ENCODE results near the gene CSNK1G1.

Gene CSNK1G1

DNA sequence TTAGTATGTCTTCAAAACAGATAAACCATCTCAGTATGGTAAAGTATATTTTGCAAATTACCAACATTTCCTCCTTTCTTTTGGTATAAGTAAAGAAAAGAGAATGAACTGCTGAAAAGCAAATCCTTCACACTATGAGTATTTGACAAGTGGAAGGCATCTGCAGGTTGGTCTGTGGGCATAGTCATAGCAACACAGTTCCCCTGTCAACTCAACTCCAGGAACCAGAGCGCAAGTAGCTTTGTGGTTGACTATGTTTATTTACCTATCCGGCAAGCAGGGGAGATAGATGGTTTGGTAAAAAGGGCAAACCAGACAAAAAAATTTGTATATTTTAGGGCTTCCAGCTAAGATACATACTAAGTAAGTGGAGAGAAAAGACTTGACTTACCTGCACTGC is 104.9 kb downstream of the CSNK1G1 start:
- H3K9me3 Mint-ChIP-seq = no peaks in the 10 kb centered on the region
- ATAC-seq (no peak), DNase-seq (no peak)
- no peak overlapping the region for H3K4me3 Mint-ChIP-seq
- H3K27me3 Mint-ChIP-seq = no peaks in the 10 kb centered on the region
- peaks cover 27% of the 10 kb centered on the region for H3K36me3 Mint-ChIP-seq (ENCODE audit: low read depth)
- no peak overlapping the region for H3K27ac Mint-ChIP-seq
- H3K4me1 Mint-ChIP-seq = peaks cover 48% of the 10 kb centered on the region

DNA sequence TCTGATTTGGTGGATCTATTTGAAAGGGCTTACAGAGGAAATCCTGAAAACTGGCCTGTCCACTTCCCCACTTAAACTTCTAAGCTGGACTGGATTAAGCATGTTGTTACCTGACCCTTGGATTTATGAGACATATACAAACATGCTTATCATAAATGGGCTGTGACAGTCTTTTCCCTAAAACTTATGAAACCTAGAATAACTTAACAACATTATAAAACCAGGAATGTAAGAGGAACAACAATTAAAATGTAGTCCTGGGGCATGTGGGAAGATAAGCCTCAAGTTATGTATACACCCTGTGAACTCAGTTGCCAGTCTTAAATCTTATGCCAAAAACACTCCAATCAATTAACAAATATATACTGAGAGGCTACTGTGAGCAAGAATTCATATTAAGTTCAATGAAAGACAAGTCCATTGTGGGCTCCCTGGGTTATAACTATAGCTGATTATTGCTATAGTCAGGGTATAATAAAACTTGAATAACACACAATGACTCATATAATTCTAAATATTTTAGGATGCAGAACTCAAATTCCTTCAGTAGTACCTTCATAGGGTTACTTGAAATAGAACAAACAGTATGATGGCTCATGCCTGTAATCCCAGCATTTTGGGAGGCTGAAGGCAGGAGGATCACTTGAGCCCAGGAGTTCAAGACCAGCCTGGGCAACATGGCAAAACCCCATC is 105.9 kb downstream of the CSNK1G1 start:
- no peak overlapping the region for H3K4me3 Mint-ChIP-seq
- no peaks in the 10 kb centered on the region for H3K27me3 Mint-ChIP-seq
- H3K9me3 Mint-ChIP-seq = no peaks in the 10 kb centered on the region
- no peak overlapping the region for H3K27ac Mint-ChIP-seq
- ATAC-seq = no peak
- no peak for DNase-seq
- H3K4me1 Mint-ChIP-seq = peaks cover 45% of the 10 kb centered on the region
- peaks cover 23% of the 10 kb centered on the region for H3K36me3 Mint-ChIP-seq (ENCODE audit: low read depth)

- no peak for ATAC-seq
- Mint-ChIP-seq H3K4me3 (no peak overlapping the region), H3K9me3 (no peaks in the 10 kb centered on the region), H3K4me1 (peaks cover 45% of the 10 kb centered on the region), H3K36me3 (ENCODE audit: low read depth) (peaks cover 23% of the 10 kb centered on the region), H3K27me3 (no peaks in the 10 kb centered on the region), H3K27ac (no peak overlapping the region)
- DNase-seq = no peak
These were observed 106.6 kb downstream of the CSNK1G1 start for GRCh38 chr15:64249406-64249805.

DNA sequence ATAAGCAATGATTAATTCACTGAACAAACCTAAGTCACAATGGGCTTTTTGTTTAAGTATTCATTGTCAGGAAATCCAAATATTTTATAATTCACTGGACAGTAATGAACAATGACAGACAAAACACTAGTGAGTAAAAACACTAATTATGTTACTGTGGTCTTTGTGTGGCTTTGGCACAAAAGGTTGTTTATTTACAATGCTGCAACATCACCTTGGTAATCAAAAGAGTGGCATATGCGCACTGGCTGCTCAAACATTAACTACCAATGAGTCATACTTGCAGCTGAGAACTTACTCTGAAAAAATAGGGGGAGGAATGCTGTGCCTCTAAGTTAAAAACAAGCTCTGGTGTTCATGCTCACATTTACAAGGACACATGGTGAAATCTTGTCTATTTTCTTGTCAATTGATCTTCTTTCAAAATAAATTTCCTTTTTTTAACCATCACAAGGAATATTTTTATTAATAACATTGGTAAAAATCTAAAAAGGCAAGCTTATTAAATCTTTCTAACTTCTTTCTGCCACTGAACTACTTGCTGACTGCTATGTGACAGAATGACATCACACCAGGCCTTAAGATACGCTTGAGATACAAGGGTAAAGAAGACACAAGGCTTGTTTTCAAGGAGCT is 107.9 kb downstream of the CSNK1G1 start:
- Mint-ChIP-seq H3K9me3 (peaks cover 4% of the 10 kb centered on the region), H3K36me3 (ENCODE audit: low read depth) (peaks cover 18% of the 10 kb centered on the region), H3K27ac (peak overlapping the region; percentile 79), H3K27me3 (no peaks in the 10 kb centered on the region), H3K4me3 (no peak overlapping the region), H3K4me1 (peaks cover 47% of the 10 kb centered on the region)
- peak; percentile 70 for ATAC-seq
- no peak for DNase-seq

DNA sequence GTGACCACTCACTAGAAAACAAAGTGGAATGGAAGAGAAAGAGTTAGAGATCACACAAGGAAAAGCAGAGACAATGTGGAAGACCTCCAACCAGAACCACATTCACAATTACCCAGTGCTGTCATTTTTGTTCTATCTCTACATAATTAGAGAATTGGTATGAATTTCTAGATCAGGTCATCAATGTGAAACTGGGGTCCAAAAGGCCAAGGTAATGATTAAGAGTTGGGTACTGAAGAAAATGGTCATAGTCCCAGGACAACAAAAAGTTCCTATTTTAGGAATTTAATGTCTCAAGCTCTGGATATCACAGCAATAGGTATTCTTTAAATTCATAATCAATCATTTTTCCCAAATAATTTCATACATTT is 108.5 kb downstream of the CSNK1G1 start:
- H3K27me3 Mint-ChIP-seq = no peaks in the 10 kb centered on the region
- peaks cover 23% of the 10 kb centered on the region for H3K36me3 Mint-ChIP-seq (ENCODE audit: low read depth)
- peak overlapping the region; percentile 79 for H3K27ac Mint-ChIP-seq
- H3K4me3 Mint-ChIP-seq = no peak overlapping the region
- DNase-seq (no peak), ATAC-seq (no peak)
- H3K9me3 Mint-ChIP-seq = peaks cover 6% of the 10 kb centered on the region
- H3K4me1 Mint-ChIP-seq = peaks cover 47% of the 10 kb centered on the region

- Mint-ChIP-seq H3K27me3 (no peaks in the 10 kb centered on the region), H3K9me3 (peaks cover 15% of the 10 kb centered on the region), H3K27ac (peak overlapping the region; percentile 67), H3K4me1 (peaks cover 50% of the 10 kb centered on the region), H3K4me3 (peak overlapping the region; percentile 8), H3K36me3 (ENCODE audit: low read depth) (peaks cover 31% of the 10 kb centered on the region)
- peak; percentile 44 for DNase-seq
- peak; percentile 97 for ATAC-seq
These were observed 109.4 kb downstream of the CSNK1G1 start for GRCh38 chr15:64246364-64247189.

- Mint-ChIP-seq H3K27me3 (no peaks in the 10 kb centered on the region), H3K4me3 (no peak overlapping the region), H3K36me3 (ENCODE audit: low read depth) (peaks cover 30% of the 10 kb centered on the region), H3K4me1 (peaks cover 54% of the 10 kb centered on the region), H3K9me3 (peaks cover 17% of the 10 kb centered on the region), H3K27ac (no peak overlapping the region)
- DNase-seq (no peak), ATAC-seq (no peak)
These were observed 110.6 kb downstream of the CSNK1G1 start for GRCh38 chr15:64245405-64245804.

DNA sequence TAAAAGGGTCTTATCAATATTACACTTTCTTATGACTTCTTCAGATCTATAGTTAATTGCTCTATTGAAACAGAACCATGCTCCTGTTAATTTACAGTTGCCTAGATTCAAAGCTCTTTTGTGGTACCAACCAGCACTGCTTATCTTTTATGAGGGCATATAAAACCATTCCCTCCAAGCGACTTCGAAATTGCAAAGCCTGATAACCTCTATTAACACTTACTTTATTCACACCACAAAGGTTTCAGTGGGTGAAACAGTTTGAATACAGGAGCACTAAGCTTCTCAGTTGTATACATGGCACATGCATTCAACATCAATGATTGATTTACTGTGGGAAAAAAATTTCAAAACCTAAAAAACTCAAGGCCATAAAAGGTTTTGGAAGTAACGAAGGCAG is 118.3 kb downstream of the CSNK1G1 start:
- ATAC-seq (peak; percentile 43), DNase-seq (no peak)
- Mint-ChIP-seq H3K27me3 (no peaks in the 10 kb centered on the region), H3K27ac (no peak overlapping the region), H3K4me1 (peaks cover 59% of the 10 kb centered on the region), H3K9me3 (peaks cover 12% of the 10 kb centered on the region), H3K36me3 (ENCODE audit: low read depth) (peaks cover 29% of the 10 kb centered on the region), H3K4me3 (no peak overlapping the region)

DNA sequence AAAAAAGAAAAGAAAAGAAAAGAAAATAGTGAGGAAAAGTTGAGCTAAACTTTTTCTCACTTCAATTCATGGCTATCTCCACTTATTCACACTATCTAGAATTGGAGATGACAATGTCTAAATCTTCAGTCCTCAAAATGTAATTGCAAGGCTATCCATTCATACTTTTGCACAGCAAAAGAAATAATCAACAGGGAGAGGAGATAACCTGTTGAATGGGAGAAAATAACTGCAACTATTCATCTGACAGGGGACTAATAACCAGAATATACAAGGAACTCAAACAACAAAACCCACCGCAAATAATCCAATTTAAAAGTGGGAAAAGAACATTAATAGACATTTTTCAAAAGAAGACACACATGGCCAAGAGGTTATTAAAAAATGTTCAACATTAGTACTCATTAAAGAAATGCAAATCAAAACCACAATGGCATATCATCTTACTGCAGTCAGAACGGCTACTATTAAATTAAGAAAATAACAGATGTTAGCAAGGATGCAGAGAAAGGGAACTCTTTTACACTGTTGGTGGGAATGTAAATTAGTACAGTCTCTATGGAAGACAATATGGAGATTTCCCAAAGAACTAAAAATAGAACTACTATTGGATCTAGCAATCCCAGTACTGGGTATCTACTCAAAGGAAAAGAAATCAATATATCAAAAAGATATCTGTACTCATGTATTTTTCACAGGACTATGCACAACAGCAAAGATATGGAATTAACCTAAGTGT is 119.6 kb downstream of the CSNK1G1 start:
- DNase-seq (no peak), ATAC-seq (no peak)
- H3K36me3 Mint-ChIP-seq (ENCODE audit: low read depth) = peaks cover 18% of the 10 kb centered on the region
- no peak overlapping the region for H3K4me3 Mint-ChIP-seq
- H3K27me3 Mint-ChIP-seq = no peaks in the 10 kb centered on the region
- H3K4me1 Mint-ChIP-seq = peaks cover 60% of the 10 kb centered on the region
- no peaks in the 10 kb centered on the region for H3K9me3 Mint-ChIP-seq
- no peak overlapping the region for H3K27ac Mint-ChIP-seq

- DNase-seq = no peak
- Mint-ChIP-seq H3K27ac (no peak overlapping the region), H3K36me3 (ENCODE audit: low read depth) (peaks cover 17% of the 10 kb centered on the region), H3K4me3 (no peak overlapping the region), H3K27me3 (no peaks in the 10 kb centered on the region), H3K9me3 (no peaks in the 10 kb centered on the region), H3K4me1 (peaks cover 52% of the 10 kb centered on the region)
- ATAC-seq = no peak
These were observed 120.4 kb downstream of the CSNK1G1 start for GRCh38 chr15:64235552-64235951.

DNA sequence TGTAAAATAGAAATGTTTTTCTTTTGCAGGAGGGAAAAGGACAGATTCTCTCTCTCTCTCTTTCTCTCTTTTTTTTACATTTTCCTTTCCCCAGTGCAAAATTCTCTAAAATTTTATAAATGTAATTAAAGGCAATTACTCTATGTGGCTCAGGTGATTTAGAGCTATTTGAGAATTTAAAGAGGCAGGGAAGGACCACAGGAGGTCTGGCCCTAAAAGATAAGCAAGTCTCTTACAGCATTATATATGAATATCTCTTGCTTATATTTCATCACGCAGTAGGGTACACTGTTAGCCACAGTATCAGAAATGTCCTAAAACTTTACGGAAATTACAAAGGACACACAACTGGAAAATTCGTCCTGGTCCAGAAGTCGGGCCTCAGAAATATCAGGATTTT is 122.7 kb downstream of the CSNK1G1 start:
- H3K4me1 Mint-ChIP-seq = peaks cover 54% of the 10 kb centered on the region
- DNase-seq (no peak), ATAC-seq (no peak)
- H3K27ac Mint-ChIP-seq = no peak overlapping the region
- no peak overlapping the region for H3K4me3 Mint-ChIP-seq
- no peaks in the 10 kb centered on the region for H3K9me3 Mint-ChIP-seq
- no peaks in the 10 kb centered on the region for H3K27me3 Mint-ChIP-seq
- peaks cover 19% of the 10 kb centered on the region for H3K36me3 Mint-ChIP-seq (ENCODE audit: low read depth)

DNA sequence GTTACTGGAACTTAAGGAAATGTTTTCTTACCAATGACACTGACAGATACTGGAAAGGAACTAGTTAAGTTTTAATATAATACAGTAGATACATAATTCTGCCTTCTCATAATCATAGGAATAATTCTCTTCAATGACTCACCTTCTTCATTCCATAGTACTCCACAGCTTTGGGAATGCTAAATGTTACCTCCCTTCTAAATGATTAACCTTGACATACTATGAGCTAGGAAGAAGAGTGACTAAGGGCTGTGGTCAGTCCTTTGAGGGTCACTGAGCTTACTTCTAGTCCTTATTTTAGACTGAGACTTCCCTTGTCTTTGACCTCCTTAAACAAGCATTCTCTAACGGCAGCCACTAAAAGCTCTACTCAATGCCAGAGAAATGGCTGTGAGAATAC is 123.6 kb downstream of the CSNK1G1 start:
- Mint-ChIP-seq H3K4me3 (no peak overlapping the region), H3K36me3 (ENCODE audit: low read depth) (peaks cover 15% of the 10 kb centered on the region), H3K4me1 (peaks cover 46% of the 10 kb centered on the region), H3K9me3 (no peaks in the 10 kb centered on the region), H3K27me3 (no peaks in the 10 kb centered on the region), H3K27ac (no peak overlapping the region)
- no peak for DNase-seq
- ATAC-seq = no peak

- ATAC-seq = peak; percentile 77
- H3K36me3 Mint-ChIP-seq (ENCODE audit: low read depth) = peaks cover 16% of the 10 kb centered on the region
- no peak for DNase-seq
- H3K4me1 Mint-ChIP-seq = peaks cover 22% of the 10 kb centered on the region
- H3K27ac Mint-ChIP-seq = peak overlapping the region; percentile 59
- H3K27me3 Mint-ChIP-seq = no peaks in the 10 kb centered on the region
- H3K4me3 Mint-ChIP-seq = peak overlapping the region; percentile 7
- H3K9me3 Mint-ChIP-seq = no peaks in the 10 kb centered on the region
These were observed 126.7 kb downstream of the CSNK1G1 start for GRCh38 chr15:64229129-64229724.

DNA sequence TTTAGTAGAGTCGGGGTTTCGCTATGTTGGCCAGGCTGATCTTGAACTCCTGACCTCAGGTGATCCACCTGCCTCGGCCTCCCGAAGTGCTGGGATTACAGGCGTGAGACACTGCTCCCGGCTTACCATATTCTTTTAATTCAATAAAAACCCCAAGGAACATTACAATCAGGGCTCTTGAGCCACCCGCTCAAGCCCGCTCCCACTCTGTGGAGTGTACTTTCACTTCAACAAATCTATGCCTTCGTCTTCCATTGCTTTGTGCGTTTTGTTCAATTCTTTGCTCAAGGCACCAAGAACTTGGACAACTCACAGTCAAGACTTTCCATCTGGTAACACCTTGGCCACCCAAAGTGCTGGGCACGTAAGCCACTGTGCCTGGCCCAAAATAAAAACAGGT is 130.2 kb downstream of the CSNK1G1 start:
- ATAC-seq (no peak), DNase-seq (no peak)
- H3K4me3 Mint-ChIP-seq = no peak overlapping the region
- H3K36me3 Mint-ChIP-seq (ENCODE audit: low read depth) = peaks cover 20% of the 10 kb centered on the region
- peaks cover 32% of the 10 kb centered on the region for H3K4me1 Mint-ChIP-seq
- H3K9me3 Mint-ChIP-seq = no peaks in the 10 kb centered on the region
- no peak overlapping the region for H3K27ac Mint-ChIP-seq
- H3K27me3 Mint-ChIP-seq = no peaks in the 10 kb centered on the region

All from activated naive CD8-positive, alpha-beta T cell treated with anti-CD3 and anti-CD28 coated beads, Interleukin-2, amount 50 U/mL, for 24 hours (primary cell).